GM10847 (cell line): ENCODE results near the gene POU2F3.

ENCODE experiments used
- POLR2A ChIP-seq: IDR thresholded peaks from 2 replicates; pipeline ENCODE4 v1.6.1; 2011; ENCODE audit not compliant: insufficient read length; ENCODE audit errors: extremely low read depth

The POU2F3 gene

GRCh38 chr11:120303004-120303637, 63.2 kb downstream of the POU2F3 start:
- TF ChIP-seq POLR2A: no peak

DNA sequence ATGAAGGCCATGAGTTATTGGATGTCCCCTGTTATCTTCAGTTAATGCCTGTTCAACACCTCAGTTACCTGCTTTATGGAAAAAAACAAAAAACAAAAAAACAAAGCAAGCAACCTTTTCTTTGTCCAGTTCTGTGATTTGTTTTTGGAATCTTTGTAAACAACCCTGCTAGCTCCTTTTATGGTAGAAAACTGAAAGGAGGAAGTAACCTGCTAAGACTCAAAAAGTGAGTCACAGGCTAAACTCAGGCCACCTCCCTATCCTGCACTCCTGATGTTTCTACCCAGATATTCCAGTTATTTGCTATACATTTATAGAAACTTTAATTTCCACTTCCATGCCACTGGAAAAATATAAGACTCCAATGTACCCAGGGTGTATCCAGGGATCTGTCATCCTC, 64.6 kb downstream of the POU2F3 start:
- no peak for TF ChIP-seq POLR2A

- TF ChIP-seq POLR2A: no peak
Measured at GRCh38 chr11:120305286-120305685, 65.3 kb downstream of the POU2F3 start.

DNA sequence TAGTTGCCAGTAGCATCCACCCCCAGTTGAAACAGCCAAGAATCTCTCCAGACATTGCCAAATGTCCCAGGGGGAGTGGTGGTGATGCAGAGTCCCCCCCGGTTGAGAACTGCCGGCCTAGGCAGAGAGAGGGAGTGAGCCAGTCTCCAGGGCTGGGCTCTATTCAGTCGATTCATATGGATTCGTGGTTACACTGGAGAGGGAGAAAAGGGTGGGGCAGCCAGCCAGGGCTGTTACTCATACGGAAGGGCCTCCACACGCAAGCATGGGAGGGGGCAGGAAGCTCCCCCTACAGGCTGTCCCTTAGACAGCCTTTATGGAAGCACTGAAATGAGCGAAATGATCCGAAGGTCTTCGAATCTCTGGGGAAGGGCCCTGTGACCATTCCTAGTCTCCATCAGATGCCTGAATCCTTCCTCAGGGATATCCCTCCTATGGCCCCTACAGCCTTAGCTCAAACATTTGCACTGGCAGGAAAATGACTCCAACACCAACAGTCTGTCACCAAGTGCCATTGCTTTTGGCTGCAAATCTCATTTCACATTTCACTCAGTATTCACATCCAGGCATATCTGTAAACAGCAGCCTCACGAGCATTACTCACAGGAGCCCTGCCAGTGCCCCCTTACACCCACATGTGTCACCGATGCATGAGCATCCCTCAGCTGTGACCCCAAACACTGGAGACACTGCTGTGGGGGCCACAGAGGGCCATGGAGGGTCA, 66.7 kb downstream of the POU2F3 start:
- no peak for TF ChIP-seq POLR2A

DNA sequence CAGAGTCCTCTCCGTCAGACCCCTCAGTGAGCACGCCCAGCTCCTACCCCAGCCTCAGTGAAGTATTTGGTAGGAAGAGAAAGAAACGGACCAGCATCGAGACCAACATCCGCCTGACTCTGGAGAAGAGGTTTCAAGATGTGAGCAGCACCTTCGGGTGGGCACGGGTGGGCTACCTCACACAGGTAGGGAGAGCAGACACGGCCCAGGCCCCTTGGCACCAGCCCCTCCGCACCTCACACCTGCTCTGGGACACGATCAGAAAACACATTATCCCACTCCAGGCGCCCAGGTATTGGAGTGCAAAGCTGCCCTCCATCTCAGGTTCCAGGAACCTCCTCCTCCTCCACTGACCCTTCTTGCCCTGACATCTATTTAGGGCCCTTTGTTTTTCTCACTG, 67.5 kb downstream of the POU2F3 start:
- TF ChIP-seq POLR2A: no peak

DNA sequence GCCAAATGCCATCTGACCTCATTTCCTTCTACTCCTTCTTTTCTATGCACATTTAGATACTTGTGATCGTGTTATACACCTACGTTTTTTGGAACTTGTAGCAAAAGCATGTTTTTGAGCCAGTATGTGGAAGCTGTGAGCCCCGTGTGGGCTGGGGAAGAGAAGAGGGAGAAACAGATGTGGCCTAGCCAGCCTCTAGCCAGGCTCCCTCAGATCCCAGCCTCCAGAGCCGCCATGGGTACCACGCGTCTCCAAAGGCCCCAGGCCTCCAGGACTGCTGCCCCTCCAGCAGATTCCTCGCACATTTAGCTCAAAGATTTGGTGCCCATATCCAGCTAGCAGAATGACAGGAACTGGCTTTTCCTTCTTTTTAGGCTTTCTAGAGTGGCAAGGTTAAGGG, 68.1 kb downstream of the POU2F3 start:
- no peak for TF ChIP-seq POLR2A

DNA sequence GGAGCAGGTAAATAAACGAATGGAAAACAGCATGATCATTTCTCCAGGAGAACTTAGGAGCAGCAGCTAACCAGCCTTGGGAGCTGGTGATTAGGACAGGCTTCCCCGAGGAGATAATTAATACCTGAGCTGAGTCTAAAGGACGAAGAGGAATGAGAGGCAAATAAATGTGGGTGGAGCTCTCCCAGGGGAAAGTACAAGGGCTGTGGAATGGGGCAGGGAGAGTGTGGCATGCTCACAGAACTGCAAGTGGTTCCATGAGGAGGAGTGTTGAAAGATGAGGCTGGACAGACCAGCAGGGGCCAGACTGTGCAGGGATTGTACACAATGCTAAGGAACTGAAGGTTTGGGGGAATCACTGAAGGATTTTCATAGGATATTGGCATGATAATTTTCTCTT, 70.9 kb downstream of the POU2F3 start:
- no peak for TF ChIP-seq POLR2A

DNA sequence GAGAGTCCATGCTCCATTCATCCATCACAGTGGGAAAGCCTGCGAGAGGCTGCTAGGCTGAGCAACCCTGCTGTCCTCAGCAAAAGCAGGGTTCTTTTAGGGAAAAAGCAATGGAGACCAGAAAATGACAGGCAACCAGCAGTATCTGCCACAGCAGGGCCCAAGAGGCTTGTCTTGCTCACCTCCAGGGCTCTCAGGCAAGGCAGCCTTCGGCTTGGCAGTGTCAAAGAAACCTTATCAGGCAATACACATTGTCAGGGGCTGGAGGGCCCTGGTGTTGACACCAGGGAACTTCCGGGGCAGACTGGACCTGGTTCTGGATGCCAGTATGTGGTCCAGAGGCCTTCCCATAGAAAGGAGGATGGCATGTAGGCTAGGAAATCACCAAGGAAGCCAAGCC, 74.9 kb downstream of the POU2F3 start:
- TF ChIP-seq POLR2A: no peak

GRCh38 chr11:120316880-120317688, 77.1 kb downstream of the POU2F3 start:
- TF ChIP-seq POLR2A: no peak

- TF ChIP-seq POLR2A: no peak
Measured at GRCh38 chr11:120317689-120318480, 77.9 kb downstream of the POU2F3 start.

DNA sequence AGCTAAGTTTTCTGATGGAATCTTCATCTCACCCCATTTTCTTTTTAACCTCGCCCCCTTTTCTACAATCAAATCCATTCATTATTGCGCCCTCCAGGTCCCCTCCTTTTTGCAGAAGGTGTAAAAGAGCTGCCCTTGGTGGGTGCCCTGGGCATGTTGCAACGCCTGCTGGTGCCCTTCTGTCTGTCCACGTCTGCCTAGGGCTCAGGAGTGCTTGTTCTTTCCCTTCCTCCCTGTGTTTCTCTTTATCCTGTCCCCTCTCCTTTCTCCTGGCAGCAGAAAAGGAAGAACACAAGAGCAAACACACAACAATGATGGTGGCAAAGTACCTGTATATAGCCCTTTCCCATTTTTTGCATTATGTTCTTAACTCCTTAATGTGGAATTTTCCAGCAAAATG, 79.0 kb downstream of the POU2F3 start:
- no peak for TF ChIP-seq POLR2A

- TF ChIP-seq POLR2A: no peak
Measured at GRCh38 chr11:120324932-120325810, 85.2 kb downstream of the POU2F3 start, which contains the start of gene TLCD5. Gene TLCD5 (plus strand): TSS chr11:120325299. CDS start chr11:120327442, 2,143 bp downstream.

DNA sequence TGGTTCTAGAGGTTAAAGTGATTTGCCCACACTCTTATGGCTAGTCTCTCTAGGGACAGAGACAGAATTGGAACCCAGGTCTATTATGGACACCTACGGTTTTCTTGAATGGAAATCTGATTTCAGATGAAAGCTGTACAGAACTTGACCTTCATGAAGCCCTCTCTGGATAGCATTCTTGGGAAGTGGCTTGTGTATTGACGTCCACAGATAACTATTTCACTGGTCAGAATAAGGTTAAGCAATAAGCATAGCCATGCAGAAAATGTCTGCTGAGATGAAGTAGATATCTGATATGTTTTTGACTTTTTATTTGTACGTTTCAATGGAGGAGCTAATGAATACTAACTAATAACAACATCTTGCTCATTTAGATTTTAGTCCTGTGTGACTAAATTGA, 86.3 kb downstream of the POU2F3 start:
- TF ChIP-seq POLR2A: no peak

DNA sequence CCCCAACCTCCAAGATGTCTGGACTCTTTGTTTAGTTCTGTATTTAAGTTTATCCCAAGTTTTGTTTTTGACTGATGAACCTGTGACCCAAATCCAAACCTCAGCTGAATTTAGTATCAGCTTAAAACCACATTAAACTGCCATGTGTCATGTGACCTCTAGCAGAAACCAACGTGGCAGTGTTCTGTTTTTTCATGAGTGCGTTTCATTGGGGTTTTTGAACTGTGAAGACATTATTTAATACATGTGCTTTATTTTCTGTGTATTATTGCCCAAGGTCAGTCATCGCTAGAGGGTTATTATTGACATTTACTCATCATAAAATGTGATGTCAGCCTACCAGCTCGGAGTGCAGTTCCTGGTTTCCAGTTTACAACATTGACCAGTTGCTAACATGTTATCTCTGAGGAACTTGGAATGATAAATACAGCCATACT, 86.9 kb downstream of the POU2F3 start:
- TF ChIP-seq POLR2A: no peak
